ENCODE measurements around the gene SLC27A6.
"Not testable (repeated sequence)": the region's sequence is repeated elsewhere in the genome, so short reads cannot be mapped to it uniquely, and the experiment has no call there.

Gene SLC27A6

GRCh38 chr5:129001841-129002526 is 36.7 kb downstream of the SLC27A6 start:
- no peak for DNase-seq (ENCODE audit: low read depth in 3 of 3, low spot score in 1 of 3)

- DNase-seq (ENCODE audit: low read depth in 3 of 3, low spot score in 1 of 3): no peak
Observed at GRCh38 chr5:129002527-129002842, 37.2 kb downstream of the SLC27A6 start.

- DNase-seq (ENCODE audit: low read depth in 3 of 3, low spot score in 1 of 3): no peak
Observed at GRCh38 chr5:129003232-129003631, 37.9 kb downstream of the SLC27A6 start.

- no peak for DNase-seq (ENCODE audit: low read depth in 3 of 3, low spot score in 1 of 3)
Observed at GRCh38 chr5:129014185-129014584, 48.9 kb downstream of the SLC27A6 start.

- DNase-seq (ENCODE audit: low read depth in 3 of 3, low spot score in 1 of 3): no peak
Observed at GRCh38 chr5:129018837-129019236, 53.5 kb downstream of the SLC27A6 start.

- no peak for DNase-seq (ENCODE audit: low read depth in 3 of 3, low spot score in 1 of 3)
Observed at GRCh38 chr5:129019401-129019908, 54.2 kb downstream of the SLC27A6 start.

- no peak for DNase-seq (ENCODE audit: low read depth in 3 of 3, low spot score in 1 of 3)
Observed at GRCh38 chr5:129020683-129021082, 55.4 kb downstream of the SLC27A6 start.

- DNase-seq (ENCODE audit: low read depth in 3 of 3, low spot score in 1 of 3): no peak
Observed at GRCh38 chr5:129021744-129022143, 56.5 kb downstream of the SLC27A6 start.

- DNase-seq (ENCODE audit: low read depth in 3 of 3, low spot score in 1 of 3): no peak
Observed at GRCh38 chr5:129022599-129022998, 57.3 kb downstream of the SLC27A6 start.

GRCh38 chr5:129027260-129027659 is 62.0 kb downstream of the SLC27A6 start:
- no peak for DNase-seq (ENCODE audit: low read depth in 3 of 3, low spot score in 1 of 3)

- DNase-seq (ENCODE audit: low read depth in 3 of 3, low spot score in 1 of 3): no peak
Observed at GRCh38 chr5:129031886-129032683, 66.8 kb downstream of the SLC27A6 start.

GRCh38 chr5:129036257-129036656 is 71.0 kb downstream of the SLC27A6 start:
- DNase-seq (ENCODE audit: low read depth in 3 of 3, low spot score in 1 of 3): not testable (repeated sequence)

GRCh38 chr5:129041196-129041881 is 76.1 kb downstream of the SLC27A6 start:
- DNase-seq (ENCODE audit: low read depth in 3 of 3, low spot score in 1 of 3): no peak

GRCh38 chr5:129042306-129042705 is 77.0 kb downstream of the SLC27A6 start:
- no peak for DNase-seq (ENCODE audit: low read depth in 3 of 3, low spot score in 1 of 3)

GRCh38 chr5:129043894-129044293 is 78.6 kb downstream of the SLC27A6 start:
- DNase-seq (ENCODE audit: low read depth in 3 of 3, low spot score in 1 of 3): no peak

- DNase-seq (ENCODE audit: low read depth in 3 of 3, low spot score in 1 of 3): no peak
Observed at GRCh38 chr5:129046151-129046550, 80.9 kb downstream of the SLC27A6 start.

- DNase-seq (ENCODE audit: low read depth in 3 of 3, low spot score in 1 of 3): no peak
Observed at GRCh38 chr5:129048509-129048908, 83.2 kb downstream of the SLC27A6 start.

GRCh38 chr5:129049126-129049799 is 84.0 kb downstream of the SLC27A6 start:
- no peak for DNase-seq (ENCODE audit: low read depth in 3 of 3, low spot score in 1 of 3)

GRCh38 chr5:129051283-129051682 is 86.0 kb downstream of the SLC27A6 start:
- DNase-seq (ENCODE audit: low read depth in 3 of 3, low spot score in 1 of 3): no peak

- DNase-seq (ENCODE audit: low read depth in 3 of 3, low spot score in 1 of 3): no peak
Observed at GRCh38 chr5:129053438-129053837, 88.2 kb downstream of the SLC27A6 start.

GRCh38 chr5:129057329-129057728 is 92.0 kb downstream of the SLC27A6 start:
- no peak for DNase-seq (ENCODE audit: low read depth in 3 of 3, low spot score in 1 of 3)
